ENCODE data around the gene NOS1AP.

The NOS1AP gene

DNA sequence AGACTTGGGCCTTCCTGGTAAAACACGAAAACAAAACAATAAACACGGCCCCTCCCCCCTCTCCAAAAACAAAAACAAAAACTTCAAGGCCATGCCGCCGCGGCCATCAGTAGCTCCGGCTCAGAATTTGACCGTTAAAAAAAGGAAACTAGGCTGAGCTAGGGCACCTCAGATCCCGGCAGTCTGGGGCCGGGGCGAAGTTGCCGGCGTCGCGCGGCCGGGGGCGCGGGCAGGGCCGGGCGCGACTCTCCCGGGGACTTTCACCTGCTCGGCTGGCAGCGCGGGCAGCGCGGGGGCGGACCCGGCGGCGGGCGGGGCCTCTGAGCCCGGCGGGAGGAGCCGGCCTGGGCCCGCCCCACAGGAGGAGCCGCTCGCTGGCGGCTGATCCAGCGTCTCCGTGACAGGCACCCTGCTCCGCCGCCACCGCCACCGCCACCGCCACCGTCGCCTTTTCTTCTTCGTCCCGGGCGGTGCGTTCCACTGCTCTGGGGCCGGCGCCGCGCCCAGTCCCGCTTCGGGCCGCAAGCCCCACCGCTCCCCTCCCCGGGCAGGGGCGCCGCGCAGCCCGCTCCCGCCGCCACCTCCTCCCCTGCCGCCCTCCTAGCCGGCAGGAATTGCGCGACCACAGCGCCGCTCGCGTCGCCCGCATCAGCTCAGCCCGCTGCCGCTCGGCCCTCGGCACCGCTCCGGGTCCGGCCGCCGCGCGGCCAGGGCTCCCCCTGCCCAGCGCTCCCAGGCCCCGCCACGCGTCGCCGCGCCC, at the start of gene NOS1AP:
Gene NOS1AP, plus strand, starts transcription at position 358 of the 760 bp plus-strand sequence. CDS start 487 bp downstream, outside the sequence.
- H3K4me1 ChIP-seq (ENCODE audit: control insufficient read depth in 2 of 2, insufficient read depth in 2 of 2, low read length in 2 of 2), result peaks cover 10 to 21% of the 10 kb centered on the region in 2 donors
- H3K27ac ChIP-seq (ENCODE audit: low read depth in 2 of 2, low read length in 2 of 2), result peak within 1 kb of the TSS; percentile 82 to 84
- H3K36me3 ChIP-seq (ENCODE audit: control insufficient read depth in 2 of 2, insufficient read depth in 2 of 2, low read length in 2 of 2), result no peaks in the 10 kb centered on the region
- H3K4me3 ChIP-seq (ENCODE audit: low read length in 2 of 2), result peak within 1 kb of the TSS; percentile 75 to 87
- peak within 1 kb of the TSS; percentile 53 to 75 for H3K9ac ChIP-seq (ENCODE audit: low read depth in 1 of 2, low read length in 2 of 2)
- no peaks in the 10 kb centered on the region for H3K9me3 ChIP-seq (ENCODE audit: control insufficient read depth in 2 of 2, low read length in 2 of 2)
- H3K27me3 ChIP-seq (ENCODE audit: control insufficient read depth in 2 of 2, insufficient read depth in 2 of 2, low read length in 2 of 2), result no peaks in the 10 kb centered on the region

DNA sequence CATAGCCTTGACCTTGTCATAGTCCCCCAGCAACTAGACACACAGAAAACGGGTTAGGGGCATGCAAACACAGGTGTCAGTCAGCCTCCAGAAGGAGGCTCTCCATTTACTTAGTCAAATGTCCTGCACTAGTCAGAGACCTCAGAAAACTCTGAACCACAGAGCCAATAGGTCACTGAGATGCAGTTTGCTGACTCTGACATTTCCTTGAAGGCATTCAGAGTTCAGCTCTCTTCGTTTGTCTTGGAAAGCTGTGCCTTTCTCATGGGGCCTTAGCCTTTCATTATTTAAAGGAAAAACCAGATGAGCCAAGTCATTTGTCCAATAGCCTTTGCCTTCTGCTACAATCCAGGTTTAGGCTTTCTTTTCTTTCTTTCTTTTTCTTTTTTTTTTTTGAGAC, 49.3 kb upstream of the NOS1AP start:
- H3K27me3 ChIP-seq (ENCODE audit: control insufficient read depth in 2 of 2, insufficient read depth in 2 of 2, low read length in 2 of 2), result no peaks in the 10 kb centered on the region
- no peak overlapping the region for H3K27ac ChIP-seq (ENCODE audit: low read depth in 2 of 2, low read length in 2 of 2)
- H3K4me1 ChIP-seq (ENCODE audit: control insufficient read depth in 2 of 2, insufficient read depth in 2 of 2, low read length in 2 of 2), result peaks cover 5 to 9% of the 10 kb centered on the region in 2 donors
- no peak overlapping the region for H3K9ac ChIP-seq (ENCODE audit: low read depth in 1 of 2, low read length in 2 of 2)
- H3K4me3 ChIP-seq (ENCODE audit: low read length in 2 of 2), result no peak overlapping the region
- H3K9me3 ChIP-seq (ENCODE audit: control insufficient read depth in 2 of 2, low read length in 2 of 2), result no peaks in the 10 kb centered on the region
- no peaks in the 10 kb centered on the region for H3K36me3 ChIP-seq (ENCODE audit: control insufficient read depth in 2 of 2, insufficient read depth in 2 of 2, low read length in 2 of 2)

DNA sequence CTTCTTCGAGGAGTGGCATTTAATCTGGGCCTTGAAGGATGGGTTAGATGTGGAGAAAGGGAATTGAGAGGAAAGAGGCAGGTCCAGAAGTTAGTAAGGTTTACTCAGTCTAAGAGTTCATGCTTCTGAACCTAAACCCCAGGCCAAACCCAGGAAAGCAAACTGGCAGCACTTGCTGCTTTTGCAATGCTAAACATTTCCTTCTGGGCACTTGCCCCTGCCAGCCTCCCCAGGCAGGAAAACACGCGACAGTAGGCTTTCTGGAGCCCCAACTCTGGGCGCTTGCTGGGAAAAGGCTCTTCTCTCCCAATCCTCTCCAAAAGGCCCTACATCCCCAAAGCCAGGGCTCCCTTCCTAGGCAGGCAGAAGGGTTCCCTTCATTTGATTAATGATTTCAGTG, 48.4 kb upstream of the NOS1AP start:
- Histone ChIP-seq H3K27ac (ENCODE audit: low read depth in 2 of 2, low read length in 2 of 2) (no peak overlapping the region), H3K4me1 (ENCODE audit: control insufficient read depth in 2 of 2, insufficient read depth in 2 of 2, low read length in 2 of 2) (peaks cover 5 to 9% of the 10 kb centered on the region in 2 donors), H3K9ac (ENCODE audit: low read depth in 1 of 2, low read length in 2 of 2) (no peak overlapping the region), H3K9me3 (ENCODE audit: control insufficient read depth in 2 of 2, low read length in 2 of 2) (no peaks in the 10 kb centered on the region), H3K36me3 (ENCODE audit: control insufficient read depth in 2 of 2, insufficient read depth in 2 of 2, low read length in 2 of 2) (no peaks in the 10 kb centered on the region), H3K4me3 (ENCODE audit: low read length in 2 of 2) (no peak overlapping the region), H3K27me3 (ENCODE audit: control insufficient read depth in 2 of 2, insufficient read depth in 2 of 2, low read length in 2 of 2) (peaks cover 0 to 6% of the 10 kb centered on the region in 2 donors)

DNA sequence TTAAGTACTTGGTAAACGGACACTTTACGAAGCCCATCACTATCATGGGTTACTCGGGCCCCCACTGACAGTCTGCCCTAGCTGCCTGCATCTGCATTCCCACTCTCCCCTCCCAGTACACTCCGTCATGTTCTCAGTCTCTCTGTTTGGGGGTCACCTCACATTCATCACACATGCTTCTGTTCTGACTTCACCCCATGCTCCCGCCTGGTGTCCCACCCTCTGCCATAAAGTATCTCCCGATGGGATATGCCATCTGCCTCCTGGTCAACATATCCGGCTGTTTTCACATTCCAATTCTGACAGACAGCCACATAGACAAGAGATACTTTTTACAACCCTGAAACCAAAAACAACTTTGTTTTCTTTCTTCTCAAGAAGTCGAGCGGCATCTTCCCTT, 46.9 kb upstream of the NOS1AP start:
- H3K27ac ChIP-seq (ENCODE audit: low read depth in 2 of 2, low read length in 2 of 2), result no peak overlapping the region
- H3K4me3 ChIP-seq (ENCODE audit: low read length in 2 of 2), result no peak overlapping the region
- no peaks in the 10 kb centered on the region for H3K9me3 ChIP-seq (ENCODE audit: control insufficient read depth in 2 of 2, low read length in 2 of 2)

DNA sequence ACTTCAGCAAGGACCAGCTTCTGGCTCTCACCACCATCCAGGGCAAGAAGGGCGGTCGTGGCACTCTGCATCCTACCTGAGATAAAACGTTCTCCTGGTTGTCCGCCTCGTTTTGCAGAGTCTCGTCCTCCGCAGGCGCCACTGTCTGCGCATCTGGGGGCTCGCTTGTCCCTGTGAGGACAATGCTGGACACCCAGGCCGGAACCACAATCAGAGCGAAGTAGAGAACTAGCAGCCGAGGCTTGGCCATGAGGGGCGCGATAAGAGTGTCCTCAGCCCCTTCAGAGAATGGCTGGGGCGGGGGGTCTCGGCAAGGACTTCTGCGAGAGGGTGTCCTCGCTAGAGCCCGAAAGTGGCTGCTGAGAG, 46.3 kb upstream of the NOS1AP start:
- Histone ChIP-seq H3K4me1 (ENCODE audit: control insufficient read depth in 2 of 2, insufficient read depth in 2 of 2, low read length in 2 of 2) (peaks cover 5 to 9% of the 10 kb centered on the region in 2 donors), H3K9ac (ENCODE audit: low read depth in 1 of 2, low read length in 2 of 2) (peak overlapping the region in 1 of 2 donors; percentile 21), H3K4me3 (ENCODE audit: low read length in 2 of 2) (peak overlapping the region; percentile 52 to 76), H3K9me3 (ENCODE audit: control insufficient read depth in 2 of 2, low read length in 2 of 2) (no peaks in the 10 kb centered on the region), H3K36me3 (ENCODE audit: control insufficient read depth in 2 of 2, insufficient read depth in 2 of 2, low read length in 2 of 2) (no peaks in the 10 kb centered on the region), H3K27ac (ENCODE audit: low read depth in 2 of 2, low read length in 2 of 2) (no peak overlapping the region), H3K27me3 (ENCODE audit: control insufficient read depth in 2 of 2, insufficient read depth in 2 of 2, low read length in 2 of 2) (peaks cover 2 to 6% of the 10 kb centered on the region in 2 donors)

More for the DNA sequence above, 46.9 kb upstream of the NOS1AP start:
- H3K4me1 ChIP-seq (ENCODE audit: control insufficient read depth in 2 of 2, insufficient read depth in 2 of 2, low read length in 2 of 2), result peaks cover 5 to 9% of the 10 kb centered on the region in 2 donors
- no peaks in the 10 kb centered on the region for H3K36me3 ChIP-seq (ENCODE audit: control insufficient read depth in 2 of 2, insufficient read depth in 2 of 2, low read length in 2 of 2)
- H3K9ac ChIP-seq (ENCODE audit: low read depth in 1 of 2, low read length in 2 of 2), result no peak overlapping the region
- peaks cover 2 to 6% of the 10 kb centered on the region in 2 donors for H3K27me3 ChIP-seq (ENCODE audit: control insufficient read depth in 2 of 2, insufficient read depth in 2 of 2, low read length in 2 of 2)

DNA sequence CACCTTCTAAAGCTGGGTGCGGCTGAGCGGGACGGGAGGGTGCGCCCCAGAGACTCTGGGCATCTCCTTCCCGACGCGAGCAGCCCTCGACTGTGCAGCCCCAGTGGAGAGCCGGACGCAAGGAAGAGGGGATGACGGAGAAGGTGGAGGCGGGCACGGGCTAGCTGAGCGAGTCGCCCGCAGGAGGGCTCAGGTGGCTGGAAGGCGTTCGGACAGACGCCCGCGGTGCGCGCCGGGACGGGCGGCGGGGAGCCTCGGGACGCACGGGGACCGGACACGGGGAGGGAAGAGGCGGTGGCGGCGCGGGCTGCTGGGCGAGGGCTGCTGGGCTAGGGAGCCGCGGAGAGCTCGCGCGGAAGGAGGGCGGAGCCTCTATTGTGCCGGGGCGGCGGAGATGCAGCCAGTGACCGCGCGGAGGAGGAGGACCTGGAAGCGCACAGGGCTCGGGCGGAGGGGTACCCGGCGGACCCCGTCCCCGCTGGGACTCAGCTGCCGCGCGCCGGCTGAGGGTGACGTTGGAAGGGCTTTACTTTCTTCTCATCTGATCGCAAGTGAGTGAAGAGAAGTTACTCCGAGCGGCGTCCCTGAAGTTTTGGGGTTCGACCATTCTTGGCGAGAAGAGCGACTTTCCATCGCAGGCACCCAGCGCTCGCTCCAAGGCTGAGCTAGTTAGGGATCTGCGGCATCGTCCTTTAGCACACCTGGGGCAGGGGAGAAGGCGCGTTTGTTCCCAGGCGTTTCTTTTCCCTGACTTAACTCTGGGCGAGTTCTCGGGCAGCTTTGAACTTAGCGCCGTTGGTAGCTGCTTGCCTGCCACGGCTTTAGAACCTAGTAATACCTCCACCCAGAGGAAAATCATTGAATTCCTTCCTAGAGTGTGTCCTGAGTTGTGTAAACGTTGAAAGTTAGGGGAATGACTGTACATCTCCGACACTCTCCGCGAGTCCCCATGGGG, 45.7 kb upstream of the NOS1AP start, which contains the start of gene OLFML2B:
Gene OLFML2B, minus strand, starts transcription at position 323 of the 955 bp plus-strand sequence. CDS start 439 bp downstream, outside the sequence.
- H3K9me3 ChIP-seq (ENCODE audit: control insufficient read depth in 2 of 2, low read length in 2 of 2), result no peaks in the 10 kb centered on the region
- peak within 1 kb of the TSS; percentile 21 to 60 for H3K9ac ChIP-seq (ENCODE audit: low read depth in 1 of 2, low read length in 2 of 2)
- H3K27ac ChIP-seq (ENCODE audit: low read depth in 2 of 2, low read length in 2 of 2), result no peak within 1 kb of the TSS
- peaks cover 5 to 9% of the 10 kb centered on the region in 2 donors for H3K4me1 ChIP-seq (ENCODE audit: control insufficient read depth in 2 of 2, insufficient read depth in 2 of 2, low read length in 2 of 2)
- peaks cover 2 to 6% of the 10 kb centered on the region in 2 donors for H3K27me3 ChIP-seq (ENCODE audit: control insufficient read depth in 2 of 2, insufficient read depth in 2 of 2, low read length in 2 of 2)
- H3K36me3 ChIP-seq (ENCODE audit: control insufficient read depth in 2 of 2, insufficient read depth in 2 of 2, low read length in 2 of 2), result no peaks in the 10 kb centered on the region
- H3K4me3 ChIP-seq (ENCODE audit: low read length in 2 of 2), result peak within 1 kb of the TSS; percentile 52 to 76

DNA sequence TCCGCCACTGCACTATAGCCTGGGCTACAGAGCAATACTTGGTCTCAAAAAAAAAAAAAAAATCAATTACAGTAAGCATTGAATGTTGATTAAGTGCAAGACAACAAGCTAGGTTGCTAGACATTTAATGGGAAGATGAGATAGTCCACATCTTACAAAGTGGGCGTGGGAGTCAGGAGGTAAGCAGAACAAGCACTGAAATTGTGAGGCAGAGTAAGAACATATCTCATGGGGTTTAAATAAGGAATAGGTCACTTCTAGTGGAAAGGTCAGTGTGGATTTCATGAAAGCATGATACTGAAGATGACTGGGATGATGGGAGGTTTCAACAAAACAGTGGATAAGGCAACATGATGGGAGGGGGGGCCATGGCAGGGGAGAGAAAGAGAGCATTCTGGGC, 44.0 kb upstream of the NOS1AP start:
- no peak overlapping the region for H3K9ac ChIP-seq (ENCODE audit: low read depth in 1 of 2, low read length in 2 of 2)
- no peaks in the 10 kb centered on the region for H3K36me3 ChIP-seq (ENCODE audit: control insufficient read depth in 2 of 2, insufficient read depth in 2 of 2, low read length in 2 of 2)
- no peaks in the 10 kb centered on the region for H3K9me3 ChIP-seq (ENCODE audit: control insufficient read depth in 2 of 2, low read length in 2 of 2)
- no peak overlapping the region for H3K27ac ChIP-seq (ENCODE audit: low read depth in 2 of 2, low read length in 2 of 2)
- peaks cover 2 to 6% of the 10 kb centered on the region in 2 donors for H3K27me3 ChIP-seq (ENCODE audit: control insufficient read depth in 2 of 2, insufficient read depth in 2 of 2, low read length in 2 of 2)
- H3K4me3 ChIP-seq (ENCODE audit: low read length in 2 of 2), result no peak overlapping the region
- H3K4me1 ChIP-seq (ENCODE audit: control insufficient read depth in 2 of 2, insufficient read depth in 2 of 2, low read length in 2 of 2), result peaks cover 5 to 9% of the 10 kb centered on the region in 2 donors

DNA sequence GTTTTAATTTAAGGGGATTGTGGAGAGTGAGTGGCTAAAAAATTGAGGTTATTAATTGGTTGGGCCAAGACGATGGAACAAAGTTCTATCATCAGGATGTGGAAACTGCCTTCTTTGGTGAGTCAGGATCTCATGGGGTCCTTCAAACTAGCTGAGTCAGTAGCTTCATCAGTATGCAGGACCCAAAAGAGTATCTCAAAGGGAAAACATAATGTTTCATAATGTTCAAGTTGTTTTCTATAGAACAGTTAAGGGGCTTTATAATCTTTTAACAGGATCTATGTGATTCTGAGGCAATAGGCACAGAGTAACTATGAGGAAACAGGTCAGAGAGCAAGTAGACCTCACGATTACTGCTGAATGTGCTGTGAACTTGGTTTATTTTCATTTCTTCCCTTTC, 42.6 kb upstream of the NOS1AP start:
- Histone ChIP-seq H3K4me1 (ENCODE audit: control insufficient read depth in 2 of 2, insufficient read depth in 2 of 2, low read length in 2 of 2) (peaks cover 5 to 7% of the 10 kb centered on the region in 2 donors), H3K9me3 (ENCODE audit: control insufficient read depth in 2 of 2, low read length in 2 of 2) (no peaks in the 10 kb centered on the region), H3K27ac (ENCODE audit: low read depth in 2 of 2, low read length in 2 of 2) (no peak overlapping the region), H3K4me3 (ENCODE audit: low read length in 2 of 2) (no peak overlapping the region), H3K9ac (ENCODE audit: low read depth in 1 of 2, low read length in 2 of 2) (no peak overlapping the region), H3K27me3 (ENCODE audit: control insufficient read depth in 2 of 2, insufficient read depth in 2 of 2, low read length in 2 of 2) (peaks cover 2 to 6% of the 10 kb centered on the region in 2 donors), H3K36me3 (ENCODE audit: control insufficient read depth in 2 of 2, insufficient read depth in 2 of 2, low read length in 2 of 2) (no peaks in the 10 kb centered on the region)

DNA sequence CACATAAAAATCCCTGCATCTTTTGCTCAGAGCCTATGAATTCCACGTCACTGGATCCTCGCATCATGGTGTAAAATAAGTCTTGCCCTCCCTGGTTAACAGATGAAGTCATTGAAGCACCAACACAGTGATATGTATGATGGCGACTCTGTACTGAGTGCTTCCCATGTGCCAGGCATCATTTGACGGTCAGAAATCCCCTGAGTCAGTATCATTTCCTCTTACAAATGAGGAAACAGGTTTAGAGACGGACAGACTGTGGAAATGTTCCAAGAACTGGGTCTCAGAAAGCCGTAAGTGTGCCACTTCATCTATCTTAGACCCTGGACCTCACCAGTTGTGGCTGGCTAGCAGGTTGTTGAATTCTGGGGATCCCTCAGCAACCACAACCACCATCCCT, 40.8 kb upstream of the NOS1AP start:
- no peaks in the 10 kb centered on the region for H3K36me3 ChIP-seq (ENCODE audit: control insufficient read depth in 2 of 2, insufficient read depth in 2 of 2, low read length in 2 of 2)
- H3K4me3 ChIP-seq (ENCODE audit: low read length in 2 of 2), result no peak overlapping the region
- H3K27me3 ChIP-seq (ENCODE audit: control insufficient read depth in 2 of 2, insufficient read depth in 2 of 2, low read length in 2 of 2), result peaks cover 5 to 6% of the 10 kb centered on the region in 2 donors

DNA sequence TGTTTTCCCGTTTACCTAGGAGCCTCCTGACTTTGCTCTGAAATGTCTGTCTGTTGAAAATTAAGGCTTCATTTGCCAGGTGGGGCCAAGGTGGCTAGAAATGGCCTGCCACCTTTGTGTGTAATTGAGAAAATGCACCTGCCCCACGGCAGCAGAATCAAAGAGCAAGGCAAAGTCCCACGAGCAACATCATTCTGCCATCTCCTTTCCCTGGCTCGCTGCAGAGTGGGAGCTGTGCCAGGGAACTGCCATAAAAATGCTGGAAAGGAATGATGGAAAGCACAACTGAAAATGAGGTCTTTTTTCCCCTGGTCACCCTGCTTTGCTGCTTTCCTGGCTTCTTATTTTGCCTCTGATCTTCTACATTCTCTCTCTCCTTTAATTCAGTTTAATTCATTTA, 40.3 kb upstream of the NOS1AP start:
- H3K27me3 ChIP-seq (ENCODE audit: control insufficient read depth in 2 of 2, insufficient read depth in 2 of 2, low read length in 2 of 2), result peaks cover 6 to 7% of the 10 kb centered on the region in 2 donors
- no peaks in the 10 kb centered on the region for H3K36me3 ChIP-seq (ENCODE audit: control insufficient read depth in 2 of 2, insufficient read depth in 2 of 2, low read length in 2 of 2)
- H3K27ac ChIP-seq (ENCODE audit: low read depth in 2 of 2, low read length in 2 of 2), result no peak overlapping the region
- no peaks in the 10 kb centered on the region for H3K4me1 ChIP-seq (ENCODE audit: control insufficient read depth in 2 of 2, insufficient read depth in 2 of 2, low read length in 2 of 2)
- H3K4me3 ChIP-seq (ENCODE audit: low read length in 2 of 2), result no peak overlapping the region
- H3K9me3 ChIP-seq (ENCODE audit: control insufficient read depth in 2 of 2, low read length in 2 of 2), result no peaks in the 10 kb centered on the region
- H3K9ac ChIP-seq (ENCODE audit: low read depth in 1 of 2, low read length in 2 of 2), result no peak overlapping the region

More for the DNA sequence above, 40.8 kb upstream of the NOS1AP start:
- no peak overlapping the region for H3K27ac ChIP-seq (ENCODE audit: low read depth in 2 of 2, low read length in 2 of 2)
- no peaks in the 10 kb centered on the region for H3K9me3 ChIP-seq (ENCODE audit: control insufficient read depth in 2 of 2, low read length in 2 of 2)
- no peak overlapping the region for H3K9ac ChIP-seq (ENCODE audit: low read depth in 1 of 2, low read length in 2 of 2)
- H3K4me1 ChIP-seq (ENCODE audit: control insufficient read depth in 2 of 2, insufficient read depth in 2 of 2, low read length in 2 of 2), result peaks cover 0 to 4% of the 10 kb centered on the region in 2 donors
